DMS153 treated with DMSO at 0.1 percent for 48 hours (cell line): ENCODE results near the gene ABCC1.
"Not testable (repeated sequence)": the region's sequence is repeated elsewhere in the genome, so short reads cannot be mapped to it uniquely, and the experiment has no call there.

Source experiments
- DNase-seq: peaks from one replicate; lab custom pipeline; 2025; ENCODE audit not compliant: unreplicated experiment; lab: John Stamatoyannopoulos, UW

The ABCC1 gene

GRCh38 chr16:16149710-16150116 lies 200.3 kb downstream of the ABCC1 start:
- DNase-seq = no peak

GRCh38 chr16:16150117-16150877 lies 200.9 kb downstream of the ABCC1 start:
- no peak for DNase-seq

GRCh38 chr16:16150878-16151152 lies 201.4 kb downstream of the ABCC1 start:
- DNase-seq = no peak

GRCh38 chr16:16151315-16151714 lies 201.9 kb downstream of the ABCC1 start:
- DNase-seq = no peak

GRCh38 chr16:16153000-16153399 lies 203.6 kb downstream of the ABCC1 start:
- DNase-seq = not testable (repeated sequence)

- no peak for DNase-seq
These were observed 205.0 kb downstream of the ABCC1 start for GRCh38 chr16:16154281-16154951.

GRCh38 chr16:16155234-16155633 lies 205.8 kb downstream of the ABCC1 start:
- DNase-seq = no peak

GRCh38 chr16:16157166-16157565 lies 207.8 kb downstream of the ABCC1 start:
- DNase-seq = no peak

GRCh38 chr16:16158082-16158658 lies 208.8 kb downstream of the ABCC1 start:
- no peak for DNase-seq

- no peak for DNase-seq
These were observed 209.4 kb downstream of the ABCC1 start for GRCh38 chr16:16158741-16159374.

GRCh38 chr16:16159662-16160061 lies 210.2 kb downstream of the ABCC1 start:
- no peak for DNase-seq

GRCh38 chr16:16161319-16161718 lies 211.9 kb downstream of the ABCC1 start:
- DNase-seq = no peak

GRCh38 chr16:16161840-16162239 lies 212.4 kb downstream of the ABCC1 start:
- DNase-seq = not testable (repeated sequence)

GRCh38 chr16:16162591-16162990 lies 213.2 kb downstream of the ABCC1 start:
- DNase-seq = no peak

GRCh38 chr16:16163109-16163508 lies 213.7 kb downstream of the ABCC1 start:
- DNase-seq = no peak

- DNase-seq = no peak
These were observed 214.2 kb downstream of the ABCC1 start for GRCh38 chr16:16163571-16163970.

GRCh38 chr16:16164243-16164642 lies 214.8 kb downstream of the ABCC1 start:
- DNase-seq = no peak

GRCh38 chr16:16166085-16166484 lies 216.7 kb downstream of the ABCC1 start:
- DNase-seq = no peak

GRCh38 chr16:16166949-16167348 lies 217.5 kb downstream of the ABCC1 start:
- no peak for DNase-seq

- DNase-seq = no peak
These were observed 218.5 kb downstream of the ABCC1 start for GRCh38 chr16:16167927-16168326.

GRCh38 chr16:16168431-16168830 lies 219.0 kb downstream of the ABCC1 start:
- no peak for DNase-seq

- no peak for DNase-seq
These were observed 220.2 kb downstream of the ABCC1 start for GRCh38 chr16:16169615-16170014.
